ENCODE results near the gene EEFSEC.

- TF ChIP-seq EZH2 (IDR thresholded peaks at IDR 0.05; ENCODE audit: borderline replicate concordance, insufficient read depth, low read length, poor library complexity, severe bottlenecking), result no peak
- TF ChIP-seq REST (IDR thresholded peaks at IDR 0.05; ENCODE audit: borderline replicate concordance), result no peak
- no peak for TF ChIP-seq CTCF (IDR thresholded peaks at IDR 0.05; ENCODE audit: poor library complexity, severe bottlenecking)
- no peak for TF ChIP-seq RAD21 (conservative IDR thresholded peaks at IDR 0.05)
- TF ChIP-seq MXI1 (conservative IDR thresholded peaks at IDR 0.05; ENCODE audit: poor library complexity, severe bottlenecking), result no peak
- TF ChIP-seq EP300 (conservative IDR thresholded peaks at IDR 0.05; ENCODE audit: poor library complexity, severe bottlenecking), result no peak
- TF ChIP-seq SMC3 (conservative IDR thresholded peaks at IDR 0.05; ENCODE audit: poor library complexity), result no peak
These were observed 137.2 kb downstream of the EEFSEC start for GRCh38 chr3:128290484-128290883.

Measured in neural cell (in vitro differentiated cells).